HL-60 (cell line): ENCODE results near the gene MYOM3.

Experiments
- GABPA ChIP-seq: IDR thresholded peaks from 2 replicates; pipeline ENCODE4 v1.6.1; 2012; ENCODE audit warnings: low read depth
- POLR2AphosphoS5 ChIP-seq: IDR thresholded peaks from 2 replicates; pipeline ENCODE4 v1.6.1; 2012; ENCODE audit warnings: low read depth
- SPI1 ChIP-seq: IDR thresholded peaks from 2 replicates; pipeline ENCODE4 v1.6.1; 2012; ENCODE audit warnings: low read depth, mild to moderate bottlenecking, borderline replicate concordance
- TF ChIP-seq, protein P1 (sequence below): IDR thresholded peaks from one replicate; pipeline ENCODE4 v1.5.1; 2011; ENCODE audit warnings: low read length, control low read depth, inconsistent platforms; ENCODE audit not compliant: insufficient read depth
- TF ChIP-seq, protein P2 (sequence below): IDR thresholded peaks from 2 replicates; pipeline ENCODE4 v1.6.1; 2012; ENCODE audit warnings: low read depth; ENCODE audit not compliant: insufficient replicate concordance

DNA sequence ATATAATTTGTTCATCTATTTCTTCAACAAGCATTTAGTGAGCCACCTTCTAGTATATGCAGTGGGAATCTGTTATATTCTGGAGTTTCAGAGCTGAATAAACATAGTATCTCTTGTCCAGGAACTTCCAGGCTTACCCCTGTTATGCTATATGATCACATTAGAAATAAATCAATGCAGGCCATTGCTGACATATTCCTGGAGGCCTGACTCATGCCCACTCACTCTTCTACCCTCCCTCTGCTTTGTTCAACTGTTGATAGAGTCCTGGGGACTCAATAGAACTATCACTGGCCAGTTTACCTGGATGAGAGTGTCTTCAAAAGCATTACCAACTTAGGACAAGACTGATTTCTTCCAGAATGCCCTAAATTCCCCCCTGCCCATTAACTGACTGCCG is 102.5 kb downstream of the MYOM3 start:
- TF ChIP-seq, protein P1, sequence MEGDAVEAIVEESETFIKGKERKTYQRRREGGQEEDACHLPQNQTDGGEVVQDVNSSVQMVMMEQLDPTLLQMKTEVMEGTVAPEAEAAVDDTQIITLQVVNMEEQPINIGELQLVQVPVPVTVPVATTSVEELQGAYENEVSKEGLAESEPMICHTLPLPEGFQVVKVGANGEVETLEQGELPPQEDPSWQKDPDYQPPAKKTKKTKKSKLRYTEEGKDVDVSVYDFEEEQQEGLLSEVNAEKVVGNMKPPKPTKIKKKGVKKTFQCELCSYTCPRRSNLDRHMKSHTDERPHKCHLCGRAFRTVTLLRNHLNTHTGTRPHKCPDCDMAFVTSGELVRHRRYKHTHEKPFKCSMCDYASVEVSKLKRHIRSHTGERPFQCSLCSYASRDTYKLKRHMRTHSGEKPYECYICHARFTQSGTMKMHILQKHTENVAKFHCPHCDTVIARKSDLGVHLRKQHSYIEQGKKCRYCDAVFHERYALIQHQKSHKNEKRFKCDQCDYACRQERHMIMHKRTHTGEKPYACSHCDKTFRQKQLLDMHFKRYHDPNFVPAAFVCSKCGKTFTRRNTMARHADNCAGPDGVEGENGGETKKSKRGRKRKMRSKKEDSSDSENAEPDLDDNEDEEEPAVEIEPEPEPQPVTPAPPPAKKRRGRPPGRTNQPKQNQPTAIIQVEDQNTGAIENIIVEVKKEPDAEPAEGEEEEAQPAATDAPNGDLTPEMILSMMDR = no peak
- TF ChIP-seq POLR2AphosphoS5 (no peak), GABPA (no peak), SPI1 (no peak)
- TF ChIP-seq, protein P2, sequence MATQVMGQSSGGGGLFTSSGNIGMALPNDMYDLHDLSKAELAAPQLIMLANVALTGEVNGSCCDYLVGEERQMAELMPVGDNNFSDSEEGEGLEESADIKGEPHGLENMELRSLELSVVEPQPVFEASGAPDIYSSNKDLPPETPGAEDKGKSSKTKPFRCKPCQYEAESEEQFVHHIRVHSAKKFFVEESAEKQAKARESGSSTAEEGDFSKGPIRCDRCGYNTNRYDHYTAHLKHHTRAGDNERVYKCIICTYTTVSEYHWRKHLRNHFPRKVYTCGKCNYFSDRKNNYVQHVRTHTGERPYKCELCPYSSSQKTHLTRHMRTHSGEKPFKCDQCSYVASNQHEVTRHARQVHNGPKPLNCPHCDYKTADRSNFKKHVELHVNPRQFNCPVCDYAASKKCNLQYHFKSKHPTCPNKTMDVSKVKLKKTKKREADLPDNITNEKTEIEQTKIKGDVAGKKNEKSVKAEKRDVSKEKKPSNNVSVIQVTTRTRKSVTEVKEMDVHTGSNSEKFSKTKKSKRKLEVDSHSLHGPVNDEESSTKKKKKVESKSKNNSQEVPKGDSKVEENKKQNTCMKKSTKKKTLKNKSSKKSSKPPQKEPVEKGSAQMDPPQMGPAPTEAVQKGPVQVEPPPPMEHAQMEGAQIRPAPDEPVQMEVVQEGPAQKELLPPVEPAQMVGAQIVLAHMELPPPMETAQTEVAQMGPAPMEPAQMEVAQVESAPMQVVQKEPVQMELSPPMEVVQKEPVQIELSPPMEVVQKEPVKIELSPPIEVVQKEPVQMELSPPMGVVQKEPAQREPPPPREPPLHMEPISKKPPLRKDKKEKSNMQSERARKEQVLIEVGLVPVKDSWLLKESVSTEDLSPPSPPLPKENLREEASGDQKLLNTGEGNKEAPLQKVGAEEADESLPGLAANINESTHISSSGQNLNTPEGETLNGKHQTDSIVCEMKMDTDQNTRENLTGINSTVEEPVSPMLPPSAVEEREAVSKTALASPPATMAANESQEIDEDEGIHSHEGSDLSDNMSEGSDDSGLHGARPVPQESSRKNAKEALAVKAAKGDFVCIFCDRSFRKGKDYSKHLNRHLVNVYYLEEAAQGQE = no peak
